ENCODE data around the gene INTS14.

The INTS14 gene

GRCh38 chr15:65651831-65652749, 41.2 kb upstream of the INTS14 start:
- H3K27ac ChIP-seq = no peak overlapping the region
- TF ChIP-seq CTCF (IDR thresholded peaks at IDR 0.05) = no peak
- TF ChIP-seq ZFX (IDR thresholded peaks at IDR 0.05; ENCODE audit: borderline replicate concordance) = no peak

GRCh38 chr15:65651042-65651322, 40.1 kb upstream of the INTS14 start:
- no peak overlapping the region for H3K27ac ChIP-seq
- TF ChIP-seq CTCF (IDR thresholded peaks at IDR 0.05) = no peak
- TF ChIP-seq ZFX (IDR thresholded peaks at IDR 0.05; ENCODE audit: borderline replicate concordance) = no peak

GRCh38 chr15:65650312-65651041, 39.5 kb upstream of the INTS14 start:
- no peak overlapping the region for H3K27ac ChIP-seq
- no peak for TF ChIP-seq CTCF (IDR thresholded peaks at IDR 0.05)
- no peak for TF ChIP-seq ZFX (IDR thresholded peaks at IDR 0.05; ENCODE audit: borderline replicate concordance)

- TF ChIP-seq CTCF (IDR thresholded peaks at IDR 0.05) = no peak
- no peak for TF ChIP-seq ZFX (IDR thresholded peaks at IDR 0.05; ENCODE audit: borderline replicate concordance)
- no peak overlapping the region for H3K27ac ChIP-seq
Observed at GRCh38 chr15:65646486-65646885, 35.6 kb upstream of the INTS14 start.

- no peak overlapping the region for H3K27ac ChIP-seq
- TF ChIP-seq CTCF (IDR thresholded peaks at IDR 0.05) = no peak
- TF ChIP-seq ZFX (IDR thresholded peaks at IDR 0.05; ENCODE audit: borderline replicate concordance) = no peak
Observed at GRCh38 chr15:65645392-65645791, 34.5 kb upstream of the INTS14 start.

GRCh38 chr15:65644282-65644681, 33.4 kb upstream of the INTS14 start:
- no peak overlapping the region for H3K27ac ChIP-seq
- TF ChIP-seq CTCF (IDR thresholded peaks at IDR 0.05) (no peak), ZFX (IDR thresholded peaks at IDR 0.05; ENCODE audit: borderline replicate concordance) (no peak)

GRCh38 chr15:65642594-65642993, 31.7 kb upstream of the INTS14 start:
- TF ChIP-seq CTCF (IDR thresholded peaks at IDR 0.05) = no peak
- no peak for TF ChIP-seq ZFX (IDR thresholded peaks at IDR 0.05; ENCODE audit: borderline replicate concordance)
- H3K27ac ChIP-seq = no peak overlapping the region

All from 22Rv1 (cell line).